ENCODE results near the gene PEAK1. TPM values are rescaled to one million over a fixed set of nuclear protein-coding genes. Genes with fewer than 3 reads are reported as not detected.

The PEAK1 gene
- total RNA-seq, 2 experiments from 2014 or later, result 6.0 to 10.8 TPM

- ChIA-PET POLR2A (interaction anchor here (0.5 to 2.9 kb wide), 2 partner anchors 12 to 83 kb away, joined by 3 to 21 read pairs; no protein-coding TSS in a partner anchor), CTCF (ENCODE audit: unreplicated experiment) (no interaction called here)
- Histone ChIP-seq H3K36me3 (ENCODE audit: insufficient read depth, low read length) (no peaks in the 10 kb centered on the region), H3K27ac (ENCODE audit: low read depth, low read length, poor library complexity, severe bottlenecking) (no peak overlapping the region), H3K9me3 (ENCODE audit: low read length) (no peaks in the 10 kb centered on the region), H3K4me2 (ENCODE audit: low read length) (peak overlapping the region; percentile 91), H3K4me1 (ENCODE audit: insufficient read depth, low read length, poor library complexity, severe bottlenecking) (peaks cover 25% of the 10 kb centered on the region), H3K79me2 (ENCODE audit: insufficient read depth, low read depth, low read length) (no peaks in the 10 kb centered on the region; the same call in 1 of the 2 replicates), H3K9me2 (ENCODE audit: insufficient read depth, low read length) (no peaks in the 10 kb centered on the region), H2AFZ (ENCODE audit: low read length) (no peak overlapping the region), H4K20me1 (ENCODE audit: insufficient read depth, low read length) (0 out of 2 replicates have a peak, but pooled peaks cover 4% of the 10 kb centered on the region), H3K4me3 (ENCODE audit: low read depth, low read length, poor library complexity, severe bottlenecking) (peak overlapping the region; percentile 71)
- DNase-seq (ENCODE audit: low spot score), result no peak
- TF ChIP-seq EZH2phosphoT487 (IDR thresholded peaks at IDR 0.05; ENCODE audit: borderline replicate concordance, low read depth, low read length) (no peak), CTCF (conservative IDR thresholded peaks at IDR 0.05; ENCODE audit: low read length) (no peak)
- no TSS peak for BruUV-seq (replicated peaks)
- intact Hi-C loops (cut with micrococcal nuclease; ENCODE audit: unreplicated experiment), result no loop called here
These were observed 350.3 kb downstream of the PEAK1 start for GRCh38 chr15:77069521-77070121.

GRCh38 chr15:77068633-77069032, 351.3 kb downstream of the PEAK1 start:
- Histone ChIP-seq H3K4me3 (ENCODE audit: low read depth, low read length, poor library complexity, severe bottlenecking) (no peak overlapping the region), H3K9me2 (ENCODE audit: insufficient read depth, low read length) (no peaks in the 10 kb centered on the region), H3K4me1 (ENCODE audit: insufficient read depth, low read length, poor library complexity, severe bottlenecking) (peaks cover 25% of the 10 kb centered on the region), H3K9me3 (ENCODE audit: low read length) (no peaks in the 10 kb centered on the region), H3K79me2 (ENCODE audit: insufficient read depth, low read depth, low read length) (no peaks in the 10 kb centered on the region; the same call in 1 of the 2 replicates), H3K4me2 (ENCODE audit: low read length) (no peak overlapping the region), H3K36me3 (ENCODE audit: insufficient read depth, low read length) (no peaks in the 10 kb centered on the region), H3K27ac (ENCODE audit: low read depth, low read length, poor library complexity, severe bottlenecking) (no peak overlapping the region), H2AFZ (ENCODE audit: low read length) (no peak overlapping the region), H4K20me1 (ENCODE audit: insufficient read depth, low read length) (0 out of 2 replicates have a peak, but pooled peaks cover 4% of the 10 kb centered on the region)
- ChIA-PET CTCF (ENCODE audit: unreplicated experiment) (no interaction called here), POLR2A (interaction anchor here (0.5 to 2.9 kb wide), 2 partner anchors 11 to 197 kb away, joined by 3 to 21 read pairs; no protein-coding TSS in a partner anchor)
- no peak for DNase-seq (ENCODE audit: low spot score)
- intact Hi-C loops (cut with micrococcal nuclease; ENCODE audit: unreplicated experiment), result no loop called here
- BruUV-seq (replicated peaks), result TSS peak; percentile 61
- TF ChIP-seq CTCF (conservative IDR thresholded peaks at IDR 0.05; ENCODE audit: low read length) (no peak), EZH2phosphoT487 (IDR thresholded peaks at IDR 0.05; ENCODE audit: borderline replicate concordance, low read depth, low read length) (no peak)

Data from OCI-LY7 (cell line).